Fibroblast of the aortic adventitia (primary cell): ENCODE results near the gene CARD9. TPM values are rescaled to one million over a fixed set of nuclear protein-coding genes. Genes with fewer than 3 reads are reported as not detected.

Experiments used
- DNase-seq: peaks from one replicate; pipeline ENCODE4 v3.0.0-alpha.2; 2010; ENCODE audit warnings: low read depth
- H3K4me3 ChIP-seq: 2 replicates; pipeline ENCODE4 v1.5.1; 2011; ENCODE audit warnings: low read depth, mild to moderate bottlenecking, control low read depth, low read length, moderate library complexity
- CTCF ChIP-seq: IDR thresholded peaks from 2 replicates; pipeline ENCODE4 v1.5.1; 2011; ENCODE audit warnings: mild to moderate bottlenecking, low read length, control low read depth, inconsistent platforms; ENCODE audit not compliant: insufficient read depth
- total RNA-seq: library from RNA; depleted of rRNA; stranded (reverse); fragments of >200 nt; gene quantifications from 2 replicates; pipeline ENCODE4 v1.2.3, GENCODE V29; 2012; ENCODE audit warnings: low replicate concordance

The CARD9 gene
- total RNA-seq, 1 donor = 1.4 TPM

- no peak for TF ChIP-seq CTCF
- no peak for DNase-seq
- H3K4me3 ChIP-seq = no peak overlapping the region
Observed at GRCh38 chr9:136343121-136343883, 30.2 kb downstream of the CARD9 start.

GRCh38 chr9:136342181-136343120 lies 31.0 kb downstream of the CARD9 start:
- H3K4me3 ChIP-seq = no peak overlapping the region
- DNase-seq = peak; percentile 44
- no peak for TF ChIP-seq CTCF

- TF ChIP-seq CTCF = no peak
- DNase-seq = no peak
- no peak overlapping the region for H3K4me3 ChIP-seq
Observed at GRCh38 chr9:136341769-136342168, 31.7 kb downstream of the CARD9 start.

GRCh38 chr9:136341042-136341655 lies 32.3 kb downstream of the CARD9 start:
- no peak for TF ChIP-seq CTCF
- DNase-seq = no peak
- no peak overlapping the region for H3K4me3 ChIP-seq

GRCh38 chr9:136340356-136341041 lies 33.0 kb downstream of the CARD9 start:
- no peak for DNase-seq
- TF ChIP-seq CTCF = no peak
- H3K4me3 ChIP-seq = no peak overlapping the region

- TF ChIP-seq CTCF = no peak
- no peak for DNase-seq
- H3K4me3 ChIP-seq = no peak overlapping the region
Observed at GRCh38 chr9:136339958-136340310, 33.5 kb downstream of the CARD9 start.
